HS-5 (cell line): ENCODE data around the gene REPS1.
"Not testable (repeated sequence)": the region's sequence is repeated elsewhere in the genome, so short reads cannot be mapped to it uniquely, and the experiment has no call there.

Source experiments
- DNase-seq: peaks from one replicate; pipeline ENCODE4 v3.0.0-alpha.2; 2012; ENCODE audit warnings: low read depth

REPS1 gene

DNA sequence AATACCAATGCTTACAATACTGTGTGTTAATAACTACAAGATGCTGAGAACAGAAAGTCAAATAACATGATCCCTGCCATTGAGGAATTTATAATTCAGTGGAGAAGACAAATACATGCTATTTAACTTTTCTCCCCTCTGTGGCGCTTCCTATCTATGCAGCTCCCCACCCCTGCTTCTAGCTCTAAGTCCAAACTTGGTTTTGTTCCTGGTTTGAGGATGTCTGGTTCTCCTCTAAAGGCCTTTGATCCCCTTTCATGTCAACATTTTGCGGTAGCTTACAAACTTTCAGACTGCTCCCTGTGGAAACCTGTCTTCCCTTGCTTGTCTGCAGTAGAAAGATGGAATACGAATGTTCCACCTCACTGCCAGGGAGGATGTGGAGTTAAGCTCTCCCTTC is 18.4 kb upstream of the REPS1 start:
- no peak for DNase-seq

DNA sequence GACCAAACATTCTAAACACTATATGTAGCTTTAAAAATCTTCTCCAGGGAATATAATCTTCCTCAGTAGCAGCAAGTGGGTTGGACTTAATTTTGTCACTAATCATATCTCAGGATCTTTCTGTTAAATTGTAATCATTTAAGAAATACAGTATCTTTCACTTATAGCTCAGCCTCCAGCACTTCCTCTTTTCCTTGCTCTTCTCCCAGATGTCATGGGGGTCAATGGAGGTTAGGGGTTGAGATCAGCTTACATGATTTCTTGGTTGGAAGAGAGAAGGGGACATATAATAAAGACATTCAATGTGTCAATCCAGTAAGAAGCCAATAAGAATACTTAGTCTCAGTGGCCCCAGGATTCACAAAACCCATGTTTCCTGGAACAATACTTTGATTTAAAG is 15.7 kb upstream of the REPS1 start:
- no peak for DNase-seq

DNA sequence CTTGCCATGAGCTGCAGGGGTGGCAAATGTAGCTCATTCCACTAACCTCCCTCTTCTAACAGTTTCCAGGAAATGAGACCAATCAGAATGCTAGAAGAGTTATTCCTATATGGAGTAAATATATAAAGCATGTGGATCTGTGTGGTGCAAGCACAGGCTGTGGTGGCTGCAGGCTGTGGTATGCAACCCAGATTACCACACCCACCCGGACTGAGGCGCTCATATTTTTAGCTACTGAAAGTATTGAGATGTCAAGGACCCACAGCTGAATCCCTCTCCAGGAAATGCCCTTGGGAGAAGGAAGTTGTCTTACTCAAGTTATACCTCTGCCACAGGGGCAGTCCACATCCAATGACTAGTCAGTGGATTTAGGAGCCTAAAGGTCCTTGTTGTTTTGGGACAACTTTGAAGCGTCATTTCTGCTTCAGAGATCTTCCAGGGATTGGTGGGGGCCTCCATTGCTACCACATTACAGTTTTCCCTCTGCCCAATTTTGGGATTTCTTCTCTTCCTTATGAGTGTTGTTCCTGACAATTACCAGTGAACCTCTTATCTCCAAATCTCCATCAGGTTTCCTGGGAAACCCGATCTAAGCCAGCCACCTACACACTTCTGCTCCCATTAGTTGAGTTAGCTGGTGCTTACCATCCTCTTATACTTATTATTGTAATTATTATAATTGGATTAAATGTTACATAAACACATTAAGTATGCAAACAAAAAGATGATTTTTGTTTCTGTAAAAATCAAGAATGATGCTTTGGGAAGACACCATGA is 12.1 kb upstream of the REPS1 start:
- DNase-seq = no peak

DNA sequence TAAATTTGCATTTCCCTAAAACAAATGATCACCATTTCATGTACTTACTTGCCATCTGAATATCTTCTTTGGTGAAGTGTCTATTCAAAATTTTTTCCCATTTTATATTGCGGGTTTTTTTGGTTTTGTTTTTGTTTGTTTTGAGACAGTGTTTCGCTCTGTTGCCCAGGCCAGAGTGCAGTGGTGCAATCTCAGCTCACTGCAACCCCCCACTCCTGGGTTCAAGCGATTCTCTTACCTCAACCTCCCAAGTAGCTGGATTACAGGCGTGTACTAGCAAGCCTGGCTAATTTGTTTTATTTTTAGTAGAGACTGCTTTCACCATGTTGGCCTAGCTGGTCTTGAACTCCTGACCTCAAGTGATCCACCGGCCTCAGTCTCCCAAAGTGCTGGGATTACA is 9.1 kb upstream of the REPS1 start:
- DNase-seq = no peak

DNA sequence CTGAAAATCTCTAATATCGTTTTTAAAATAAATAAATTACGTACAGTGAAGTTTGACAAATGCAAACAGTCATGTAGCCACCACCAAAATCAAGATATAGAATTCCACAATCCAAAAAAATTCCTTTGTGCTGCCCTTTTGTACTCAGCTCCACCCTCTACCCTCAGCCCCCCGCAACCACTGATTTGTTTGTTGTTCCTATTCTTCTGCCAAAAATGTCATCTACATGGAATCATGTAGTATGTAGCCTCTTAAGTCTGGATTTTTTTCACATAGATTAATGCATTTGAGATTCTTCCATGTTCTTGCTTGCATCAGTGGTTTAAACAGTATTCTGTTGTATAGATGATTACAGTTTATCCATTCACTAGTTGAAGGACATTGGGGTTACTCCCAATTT is 8.5 kb upstream of the REPS1 start:
- DNase-seq = no peak

DNA sequence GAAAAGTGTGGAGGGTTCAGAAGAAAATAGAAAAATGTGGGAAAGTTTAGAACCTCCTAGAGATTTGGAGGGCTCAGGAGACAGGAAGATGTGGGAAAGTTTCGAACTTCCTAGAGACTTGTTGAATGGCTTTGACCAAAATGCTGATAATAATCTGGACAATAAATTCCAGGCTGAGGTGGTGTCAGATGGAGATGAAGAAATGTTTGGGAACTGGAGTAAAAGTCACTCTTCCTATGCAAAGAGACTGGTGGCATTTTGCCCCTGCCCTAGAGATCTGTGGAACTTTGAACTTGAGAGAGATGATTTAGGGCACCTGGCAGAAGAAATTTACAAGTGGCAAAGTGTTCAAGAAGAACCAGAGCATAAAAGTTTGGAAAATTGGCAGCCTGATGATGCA is 5.4 kb upstream of the REPS1 start:
- DNase-seq = not testable (repeated sequence)

DNA sequence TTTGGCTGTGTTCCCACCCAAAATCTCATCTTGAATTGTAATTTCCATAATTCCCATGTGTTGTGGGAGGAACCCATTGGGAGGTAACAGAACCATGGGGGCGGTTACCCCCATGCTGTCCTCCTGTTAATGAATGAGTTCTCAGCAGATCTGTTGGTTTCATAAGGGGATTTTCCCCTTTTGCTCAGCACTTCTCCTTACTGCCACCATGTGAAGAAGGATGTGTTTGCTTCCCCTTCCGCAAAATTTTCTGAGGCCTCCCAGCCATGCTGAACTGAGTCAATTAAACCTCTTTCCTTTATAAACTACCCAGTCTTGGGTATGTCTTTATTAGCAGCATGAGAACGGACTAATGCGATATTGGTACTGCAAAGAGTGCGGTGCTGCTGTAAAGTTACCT is 4.9 kb upstream of the REPS1 start:
- DNase-seq = not testable (repeated sequence)

DNA sequence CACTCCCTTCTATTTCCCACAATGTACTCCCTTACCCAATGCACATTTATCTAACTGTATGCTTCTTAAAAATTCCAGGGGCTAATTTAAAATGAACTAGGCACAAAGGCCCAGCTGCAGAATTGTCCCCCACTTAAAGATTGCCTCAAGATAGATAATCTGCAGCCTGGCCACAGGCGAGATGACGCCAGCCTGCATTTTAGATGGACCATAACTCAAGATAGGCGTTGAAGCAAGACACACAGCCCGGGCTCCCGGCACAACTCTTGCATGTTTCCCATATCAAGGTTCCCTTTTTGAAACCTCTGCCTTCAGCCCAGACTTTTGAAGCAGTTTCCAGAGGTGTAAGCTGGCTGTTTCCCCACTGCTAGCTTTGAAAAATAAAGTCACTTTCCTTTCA is 3.2 kb upstream of the REPS1 start:
- DNase-seq = no peak

DNA sequence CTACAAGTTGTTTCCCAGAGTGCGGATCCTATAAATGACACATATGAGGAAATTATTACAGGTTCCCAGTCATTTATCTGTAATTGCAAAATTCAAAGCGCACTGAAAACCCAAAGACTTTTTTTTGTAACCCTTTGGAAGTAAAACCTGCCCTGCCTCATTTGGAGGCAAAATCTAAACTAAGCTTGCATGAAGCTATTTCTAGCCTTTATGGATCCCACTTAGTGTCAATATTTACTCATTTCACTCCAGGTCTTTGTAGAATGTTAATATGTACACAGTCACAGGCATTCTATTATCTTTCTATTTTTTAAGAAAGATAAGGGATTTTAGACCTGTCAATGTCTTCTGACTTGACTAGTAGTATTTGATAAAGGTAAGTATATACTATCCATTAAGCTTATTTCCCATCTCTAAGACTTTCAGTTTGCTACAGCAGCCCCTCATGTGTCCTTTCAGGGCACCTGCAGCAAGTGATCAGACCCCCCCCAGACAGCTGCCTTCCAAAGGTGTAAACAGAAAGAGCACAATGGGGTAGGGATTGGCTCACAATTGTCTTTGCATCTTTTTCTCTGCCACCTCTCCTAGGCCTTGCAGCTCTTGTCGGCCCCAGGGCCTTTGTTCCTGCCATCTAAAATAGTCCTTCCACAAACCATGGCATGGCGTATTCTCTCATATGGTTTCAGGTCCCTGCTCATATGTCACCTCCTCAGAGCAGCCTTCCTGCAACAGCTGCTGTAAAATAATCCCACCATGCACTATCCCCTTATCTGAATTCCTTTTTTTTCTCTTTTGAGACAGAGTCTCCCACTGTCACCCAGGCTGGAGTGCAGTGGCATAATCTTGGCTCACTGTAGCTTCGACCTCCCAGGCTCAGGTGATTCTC is 1.3 kb upstream of the REPS1 start:
- no peak for DNase-seq

DNA sequence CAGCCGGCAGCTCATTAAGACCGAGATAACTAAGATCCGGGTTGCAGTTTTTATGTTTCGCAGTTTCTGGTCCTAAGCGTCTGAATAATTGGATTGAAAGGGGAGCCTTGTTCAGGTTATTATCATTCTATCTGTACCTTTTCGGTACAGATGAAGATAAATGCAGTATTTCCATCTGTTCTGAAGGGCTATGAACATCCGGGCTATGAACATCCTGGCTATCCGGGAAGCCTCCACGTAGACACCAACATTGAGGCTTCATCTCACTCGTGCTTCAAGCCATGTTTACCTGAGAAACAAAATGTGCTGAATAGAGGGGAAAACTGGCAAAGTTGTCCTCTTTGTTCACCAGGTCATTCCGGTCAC is 399 bp upstream of the REPS1 start:
- DNase-seq = no peak

DNA sequence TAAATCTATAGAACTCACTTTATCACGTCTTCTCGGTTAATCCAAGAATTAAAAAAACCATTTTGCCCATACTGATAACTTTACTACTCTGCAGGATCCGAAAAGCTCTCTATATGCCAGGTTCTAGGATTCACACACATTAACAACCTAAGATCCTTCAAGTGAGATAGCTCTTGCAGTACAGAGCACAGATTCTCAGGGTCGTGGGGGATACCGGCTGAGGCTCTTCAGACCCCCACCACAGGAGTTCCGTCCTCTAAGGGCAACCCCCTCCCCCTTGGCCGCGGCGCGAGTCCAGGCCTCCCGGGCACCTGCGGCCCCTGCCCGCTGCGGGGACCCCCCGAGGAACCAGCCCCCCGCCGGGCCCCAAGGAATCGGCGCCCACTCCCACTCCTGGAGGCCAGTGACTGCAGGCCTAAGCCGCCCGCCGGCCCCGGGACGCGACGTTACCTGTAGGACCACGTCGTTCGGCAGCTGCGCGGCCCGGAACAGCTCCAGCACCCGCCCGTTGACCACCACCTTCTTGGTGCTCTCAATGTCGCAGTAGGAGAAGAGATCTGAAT is 892 bp downstream of the REPS1 start:
- no peak for DNase-seq

DNA sequence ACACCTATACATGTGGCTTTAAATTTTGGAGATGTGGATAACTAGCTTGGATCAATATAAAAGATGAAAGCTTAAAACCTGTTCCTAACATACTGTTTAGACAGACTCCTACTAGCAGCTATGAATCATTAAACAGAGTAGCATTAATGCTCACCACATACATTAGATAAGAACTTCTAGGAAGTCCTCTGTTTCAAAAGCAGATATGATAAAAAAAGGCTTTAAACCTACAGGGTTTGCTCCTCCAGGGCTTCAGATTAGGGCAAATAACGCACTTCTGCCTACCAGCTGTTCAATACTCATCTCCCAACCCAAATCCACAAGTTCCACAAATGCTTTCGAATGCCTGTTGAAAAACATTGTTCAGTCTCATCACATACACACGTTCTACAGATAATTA is 1.5 kb downstream of the REPS1 start:
- no peak for DNase-seq

DNA sequence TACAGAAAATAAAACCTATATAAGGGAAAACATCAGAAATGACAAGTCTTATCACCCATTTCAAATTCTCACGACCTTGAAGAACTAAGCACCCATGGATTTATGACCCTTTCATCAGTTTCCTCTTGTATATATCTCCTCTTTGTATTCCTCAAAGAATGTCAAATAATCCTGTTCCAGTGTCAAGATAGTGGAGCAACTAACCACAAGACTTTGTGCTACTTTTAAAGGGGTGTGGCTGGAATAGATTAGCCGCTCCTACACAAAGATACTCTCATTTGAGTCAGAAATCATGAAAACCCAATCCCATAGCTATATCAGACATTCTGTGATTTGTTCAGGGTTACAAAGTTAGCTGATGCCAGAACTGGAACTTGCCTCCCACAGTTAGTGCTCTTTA is 6.6 kb downstream of the REPS1 start:
- DNase-seq = no peak

DNA sequence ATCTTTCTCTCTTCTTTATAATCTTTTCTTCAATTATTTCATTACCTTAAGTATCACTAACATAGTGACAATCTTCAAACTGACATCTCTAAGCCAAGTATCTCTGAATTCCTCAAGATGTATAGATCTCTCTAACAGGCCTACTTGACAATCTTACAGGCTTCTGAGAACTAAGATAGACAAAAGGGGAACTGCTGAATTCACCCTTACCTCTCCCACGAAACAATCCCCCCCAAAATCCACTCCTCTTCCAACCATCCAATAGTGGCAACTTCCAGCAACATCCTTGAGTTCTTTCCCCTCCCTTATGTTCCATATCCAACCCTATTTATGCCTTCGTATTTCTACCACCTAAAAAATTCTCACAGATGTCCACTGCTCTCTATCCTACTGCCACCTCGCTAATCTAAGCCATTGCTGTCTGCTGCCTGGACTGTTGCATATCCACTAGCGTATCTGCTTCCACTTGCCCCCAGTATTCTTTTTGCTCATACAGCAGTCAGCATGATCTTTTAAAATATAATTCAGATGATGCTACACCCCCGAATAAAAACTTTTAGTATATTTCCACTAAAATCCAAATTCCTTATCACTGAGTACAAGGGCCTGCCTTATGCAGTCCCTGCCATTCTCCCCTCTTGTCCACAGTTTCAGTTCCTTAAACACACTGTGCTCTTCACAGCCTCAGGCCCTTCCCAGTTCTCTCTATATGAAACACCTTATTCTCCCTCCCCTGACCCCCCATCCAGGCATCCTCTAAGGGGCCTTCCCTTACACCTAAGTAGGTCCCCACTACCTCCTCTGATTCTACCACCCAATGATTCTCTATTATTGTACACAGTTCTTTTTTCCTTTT is 8.0 kb downstream of the REPS1 start:
- DNase-seq = no peak

DNA sequence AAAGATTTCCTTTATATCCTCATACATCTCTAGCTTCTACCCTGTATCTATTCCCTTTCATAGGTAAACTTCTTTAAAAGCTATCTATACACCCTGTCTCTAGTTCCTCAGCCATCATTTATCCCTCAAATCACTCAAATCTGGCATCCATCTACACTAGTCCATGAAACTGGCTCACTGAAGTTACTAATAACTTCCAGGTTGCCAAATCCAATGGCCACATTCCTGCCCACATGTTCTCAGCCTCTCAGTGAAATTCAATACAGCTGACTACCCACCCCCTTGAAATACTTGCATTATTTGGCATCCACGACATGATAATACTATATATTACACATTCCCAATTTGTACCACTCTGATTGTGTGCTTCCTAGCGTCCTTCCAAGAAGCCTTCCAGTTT is 8.7 kb downstream of the REPS1 start:
- no peak for DNase-seq

DNA sequence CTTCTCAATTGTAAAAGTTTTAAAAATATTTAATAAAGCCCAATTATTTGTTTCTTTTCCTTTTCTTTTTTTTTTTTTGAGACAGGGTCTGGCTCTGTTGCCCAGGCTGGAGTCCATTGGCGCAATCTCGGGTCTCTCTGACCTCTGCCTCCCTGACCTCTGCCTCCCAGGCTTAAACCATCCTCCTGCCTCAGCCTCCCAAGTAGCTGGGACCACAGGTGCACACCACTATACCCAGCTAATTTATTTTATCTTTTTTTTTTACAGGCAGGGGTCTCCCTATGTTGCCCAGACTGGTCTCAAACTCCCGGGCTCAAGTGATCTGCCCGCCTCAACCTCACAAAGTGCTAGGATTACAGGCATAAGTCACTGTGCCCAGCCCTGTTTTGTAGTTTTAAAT is 9.8 kb downstream of the REPS1 start:
- DNase-seq = no peak

DNA sequence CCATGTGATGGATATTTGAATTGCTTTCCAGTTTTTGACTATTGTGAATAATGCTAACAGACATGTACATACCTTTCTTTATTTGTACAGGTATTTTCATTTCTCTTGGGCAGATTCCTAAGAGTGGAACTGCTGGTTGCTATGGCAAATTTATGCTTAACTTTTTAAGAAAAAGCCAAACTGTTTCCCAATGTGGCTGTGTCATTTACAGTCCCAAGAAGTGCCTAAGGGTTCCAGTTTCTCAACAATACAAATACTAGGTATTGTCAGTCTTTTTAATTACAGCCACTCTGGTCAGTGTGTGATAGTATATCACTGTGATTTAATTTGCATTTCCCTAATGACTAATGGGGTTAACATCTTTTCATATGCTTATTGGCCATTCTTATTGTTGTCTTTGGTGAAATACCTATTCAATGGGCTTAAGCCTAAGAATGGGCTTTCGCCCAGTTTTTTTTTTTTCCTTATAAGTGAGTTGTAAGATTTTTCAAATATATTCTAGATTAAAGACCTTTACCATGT is 10.3 kb downstream of the REPS1 start:
- DNase-seq = no peak

DNA sequence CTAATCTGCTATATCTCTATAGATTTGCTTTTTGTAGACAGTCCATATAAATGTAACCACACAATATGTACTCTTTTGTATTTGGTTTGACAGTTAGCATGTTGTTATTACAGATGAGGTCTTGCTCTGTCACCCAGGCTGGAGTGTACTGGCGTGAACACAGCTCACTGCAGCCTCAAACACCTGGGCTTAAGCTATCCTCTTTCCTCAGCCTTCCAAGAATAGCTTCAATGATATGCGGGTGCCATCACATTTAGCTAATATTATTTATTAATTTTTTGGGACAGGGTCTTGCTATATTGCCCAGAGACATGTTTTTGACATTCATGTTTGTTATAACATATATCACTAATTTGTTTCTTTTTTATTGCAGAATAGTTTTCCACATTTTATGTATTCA is 10.8 kb downstream of the REPS1 start:
- no peak for DNase-seq

DNA sequence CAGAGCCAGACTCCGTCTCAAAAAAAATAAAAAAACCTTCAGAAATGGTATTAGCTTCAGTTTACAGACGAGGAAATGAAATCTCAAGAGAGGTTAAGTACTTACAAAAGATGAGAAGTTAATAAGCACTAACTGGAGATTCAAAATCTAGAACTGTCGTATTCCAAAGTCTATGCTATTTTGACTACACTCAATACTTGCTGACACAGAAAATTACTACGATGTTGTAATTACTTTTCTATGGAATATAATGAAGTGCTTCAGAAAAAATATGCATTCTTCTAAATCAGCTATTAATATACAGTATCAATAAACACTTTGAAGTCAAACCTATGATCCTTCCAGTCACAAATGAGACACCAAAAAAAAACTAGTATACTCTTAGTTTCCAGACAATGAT is 12.2 kb downstream of the REPS1 start:
- no peak for DNase-seq

DNA sequence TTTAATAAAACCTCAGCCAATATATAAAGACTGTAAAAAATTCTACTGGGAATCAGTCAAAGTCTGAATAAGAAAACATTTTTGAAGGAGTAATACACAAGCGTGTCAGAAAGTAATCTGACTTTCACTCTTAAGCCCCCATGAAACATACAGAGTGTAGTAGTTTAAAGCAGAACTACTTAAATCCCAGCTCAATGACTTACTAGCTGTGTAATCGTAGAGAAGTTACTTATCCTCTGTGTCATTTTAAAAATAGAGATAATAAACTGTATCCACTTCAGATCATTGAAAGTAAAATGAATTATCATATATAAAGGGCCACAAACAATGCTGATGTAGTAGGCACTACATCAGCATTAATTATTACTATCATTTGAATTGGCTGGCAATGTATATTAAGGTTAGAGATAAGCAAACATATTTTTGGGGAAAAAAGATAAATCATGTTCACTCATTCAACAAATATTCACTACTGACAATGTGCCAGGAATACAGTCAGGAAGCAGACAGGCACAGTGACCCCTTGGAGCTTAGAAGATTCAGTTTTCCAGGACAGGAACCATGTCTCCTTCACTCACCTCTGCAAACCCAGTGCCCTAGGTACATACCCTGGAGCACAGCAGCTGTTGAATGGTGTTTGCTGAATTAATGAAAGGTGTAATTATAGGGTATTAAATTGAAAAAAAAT is 14.4 kb downstream of the REPS1 start:
- DNase-seq = peak; percentile 78

DNA sequence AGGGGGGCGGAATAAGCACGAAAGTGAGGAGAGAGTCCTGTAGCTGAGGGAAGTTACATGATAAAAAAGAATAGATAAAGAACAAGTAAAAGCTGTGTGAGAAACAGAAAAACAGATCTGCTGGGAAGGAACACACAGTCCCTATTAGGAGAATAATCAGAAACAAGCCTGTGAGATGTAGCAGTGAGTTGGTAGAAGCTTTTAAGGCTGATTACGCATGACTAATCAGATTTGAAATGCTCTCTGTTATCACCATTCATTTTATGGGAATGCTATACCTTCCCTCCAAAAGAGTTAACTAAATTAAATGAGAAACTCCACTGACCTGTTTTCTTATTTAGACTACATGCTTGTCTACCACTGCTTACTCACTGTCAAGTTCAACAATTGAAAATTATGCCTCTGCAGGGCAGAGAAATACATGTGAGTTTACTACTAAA is 15.8 kb downstream of the REPS1 start:
- DNase-seq = no peak
